ENCODE data around the gene RAPH1. TPM values are rescaled to one million over a fixed set of nuclear protein-coding genes. Genes with fewer than 3 reads are reported as not detected.
"Not testable (repeated sequence)": the region's sequence is repeated elsewhere in the genome, so short reads cannot be mapped to it uniquely, and the experiment has no call there.

Gene RAPH1
- total and polyA plus RNA-seq, 4 donors = 7.2 to 62.7 (median 35.1) TPM

- 95 to 96% methylated on average over 2 of the region's 2 CpGs for WGBS, 2 donors
- no peak for DNase-seq
- Histone ChIP-seq H3K9ac (ENCODE audit: insufficient read depth in 1 of 2, low read length in 2 of 2) (no peak overlapping the region), H3K27ac (ENCODE audit: low read depth in 1 of 2, low read length in 1 of 2) (no peak overlapping the region), H3K27me3 (ENCODE audit: control insufficient read depth in 3 of 3, insufficient read depth in 3 of 3, low read length in 2 of 3) (no peaks in the 10 kb centered on the region), H3K36me3 (ENCODE audit: control insufficient read depth in 4 of 4, insufficient read depth in 4 of 4, low read length in 4 of 4) (no peaks in the 10 kb centered on the region), H3K9me3 (ENCODE audit: control insufficient read depth in 4 of 4, insufficient read depth in 3 of 4, low read length in 3 of 4) (no peaks in the 10 kb centered on the region), H3K4me1 (ENCODE audit: control insufficient read depth in 5 of 5, insufficient read depth in 5 of 5, low read length in 5 of 5) (peaks cover 0 to 2% (median 0%) of the 10 kb centered on the region in 5 donors), H3K4me3 (no peak overlapping the region)
- ATAC-seq (ENCODE audit: insufficient read depth, low FRiP score) = no peak
- no peak for TF ChIP-seq CTCF (IDR thresholded peaks at IDR 0.05; ENCODE audit: control extremely low read depth, extremely low read depth)
Observed at GRCh38 chr2:203510256-203510940, 24.7 kb downstream of the RAPH1 start.

- not testable (repeated sequence) for H3K36me3 ChIP-seq (ENCODE audit: control insufficient read depth in 4 of 4, insufficient read depth in 4 of 4, low read length in 4 of 4); H3K9me3 ChIP-seq (ENCODE audit: control insufficient read depth in 4 of 4, insufficient read depth in 3 of 4, low read length in 3 of 4); ATAC-seq (ENCODE audit: insufficient read depth, low FRiP score); DNase-seq; H3K9ac ChIP-seq (ENCODE audit: insufficient read depth in 1 of 2, low read length in 2 of 2); H3K4me1 ChIP-seq (ENCODE audit: control insufficient read depth in 5 of 5, insufficient read depth in 5 of 5, low read length in 5 of 5); H3K27ac ChIP-seq (ENCODE audit: low read depth in 1 of 2, low read length in 1 of 2); H3K4me3 ChIP-seq; H3K27me3 ChIP-seq (ENCODE audit: control insufficient read depth in 3 of 3, insufficient read depth in 3 of 3, low read length in 2 of 3)
- WGBS, 2 donors = 91 to 100% methylated on average over 1 of the region's 1 CpG
Observed at GRCh38 chr2:203503460-203503859, 31.6 kb downstream of the RAPH1 start.

GRCh38 chr2:203501873-203502272 lies 33.2 kb downstream of the RAPH1 start:
- 45 to 69% methylated on average over 1 of the region's 1 CpG for WGBS, 2 donors
- no peak overlapping the region for H3K9ac ChIP-seq (ENCODE audit: insufficient read depth in 1 of 2, low read length in 2 of 2)
- no peaks in the 10 kb centered on the region for H3K9me3 ChIP-seq (ENCODE audit: control insufficient read depth in 4 of 4, insufficient read depth in 3 of 4, low read length in 3 of 4)
- TF ChIP-seq CTCF (IDR thresholded peaks at IDR 0.05; ENCODE audit: control extremely low read depth, extremely low read depth) = no peak
- peaks cover 0 to 5% (median 0%) of the 10 kb centered on the region in 4 donors for H3K36me3 ChIP-seq (ENCODE audit: control insufficient read depth in 4 of 4, insufficient read depth in 4 of 4, low read length in 4 of 4)
- no peaks in the 10 kb centered on the region for H3K27me3 ChIP-seq (ENCODE audit: control insufficient read depth in 3 of 3, insufficient read depth in 3 of 3, low read length in 2 of 3)
- ATAC-seq (ENCODE audit: insufficient read depth, low FRiP score) (no peak), DNase-seq (no peak)
- H3K4me1 ChIP-seq (ENCODE audit: control insufficient read depth in 5 of 5, insufficient read depth in 5 of 5, low read length in 5 of 5) = peaks cover 0 to 8% (median 5%) of the 10 kb centered on the region in 5 donors
- H3K27ac ChIP-seq (ENCODE audit: low read depth in 1 of 2, low read length in 1 of 2) = no peak overlapping the region
- H3K4me3 ChIP-seq = no peak overlapping the region

- no peaks in the 10 kb centered on the region for H3K9me3 ChIP-seq (ENCODE audit: control insufficient read depth in 4 of 4, insufficient read depth in 3 of 4, low read length in 3 of 4)
- H3K36me3 ChIP-seq (ENCODE audit: control insufficient read depth in 4 of 4, insufficient read depth in 4 of 4, low read length in 4 of 4) = peaks cover 0 to 5% (median 0%) of the 10 kb centered on the region in 4 donors
- H3K9ac ChIP-seq (ENCODE audit: insufficient read depth in 1 of 2, low read length in 2 of 2) = no peak overlapping the region
- DNase-seq (no peak), ATAC-seq (ENCODE audit: insufficient read depth, low FRiP score) (no peak)
- H3K4me3 ChIP-seq = no peak overlapping the region
- peaks cover 0 to 8% (median 5%) of the 10 kb centered on the region in 5 donors for H3K4me1 ChIP-seq (ENCODE audit: control insufficient read depth in 5 of 5, insufficient read depth in 5 of 5, low read length in 5 of 5)
- TF ChIP-seq CTCF (IDR thresholded peaks at IDR 0.05; ENCODE audit: control extremely low read depth, extremely low read depth) = no peak
- WGBS, 2 donors = 19 to 35% methylated on average over 1 of the region's 1 CpG
- no peak overlapping the region for H3K27ac ChIP-seq (ENCODE audit: low read depth in 1 of 2, low read length in 1 of 2)
- H3K27me3 ChIP-seq (ENCODE audit: control insufficient read depth in 3 of 3, insufficient read depth in 3 of 3, low read length in 2 of 3) = no peaks in the 10 kb centered on the region
Observed at GRCh38 chr2:203500951-203501350, 34.1 kb downstream of the RAPH1 start.
